ENCODE measurements around the gene CDH23.

The CDH23 gene

DNA sequence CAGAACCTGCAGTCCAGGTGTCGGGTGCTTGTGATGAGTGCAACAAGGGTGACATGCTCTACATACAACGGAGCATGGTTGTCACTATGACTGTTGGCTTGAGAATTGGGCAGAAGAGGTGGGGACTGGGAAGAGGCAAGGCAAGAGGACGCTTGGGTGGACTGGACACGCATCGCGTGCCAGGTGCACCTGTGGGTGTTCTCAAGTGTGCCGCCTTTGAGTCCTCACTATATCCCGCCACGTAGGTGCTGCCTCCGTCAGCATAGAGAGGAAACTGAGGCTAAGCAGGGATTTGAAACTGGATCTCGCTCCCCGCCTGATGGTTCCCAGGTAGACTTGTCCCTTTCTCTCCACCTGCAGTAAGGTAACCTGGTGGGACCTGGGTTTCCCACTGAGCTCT is 27.2 kb downstream of the CDH23 start:
- DNase-seq: no peak

DNA sequence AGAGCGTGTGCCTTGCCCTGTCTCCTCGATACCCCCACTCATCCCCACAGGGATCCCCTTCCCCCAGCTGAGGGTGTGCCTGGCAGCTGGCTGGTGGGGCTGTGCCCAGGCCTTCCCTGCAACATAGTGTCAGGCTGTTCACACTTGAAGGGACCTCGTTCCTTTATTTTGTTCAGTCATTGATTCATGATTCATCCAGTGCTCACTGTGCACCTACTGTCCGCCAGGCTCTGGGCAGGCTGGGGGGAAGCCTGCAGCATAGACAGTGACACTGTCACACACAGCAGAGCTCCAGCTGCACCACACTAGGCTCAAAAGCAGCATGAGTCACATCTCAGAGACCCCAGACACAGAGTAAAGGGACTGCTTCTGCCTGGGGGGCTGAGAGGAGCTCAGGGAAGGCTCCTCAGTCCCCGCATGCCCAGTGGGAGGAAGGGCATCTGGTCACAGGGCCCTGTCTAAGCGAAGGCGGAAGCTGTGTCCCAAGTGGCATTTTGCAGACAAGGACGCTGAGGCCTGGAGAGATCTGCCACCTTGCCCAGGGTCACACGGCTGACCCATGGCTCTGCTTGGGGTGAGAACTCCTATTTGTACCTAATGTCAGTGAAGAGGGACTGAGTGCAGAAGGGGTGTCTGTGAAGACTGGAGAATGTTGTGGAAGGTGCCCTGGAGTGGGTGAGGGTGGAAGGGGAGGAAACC is 27.9 kb downstream of the CDH23 start:
- DNase-seq: no peak

DNA sequence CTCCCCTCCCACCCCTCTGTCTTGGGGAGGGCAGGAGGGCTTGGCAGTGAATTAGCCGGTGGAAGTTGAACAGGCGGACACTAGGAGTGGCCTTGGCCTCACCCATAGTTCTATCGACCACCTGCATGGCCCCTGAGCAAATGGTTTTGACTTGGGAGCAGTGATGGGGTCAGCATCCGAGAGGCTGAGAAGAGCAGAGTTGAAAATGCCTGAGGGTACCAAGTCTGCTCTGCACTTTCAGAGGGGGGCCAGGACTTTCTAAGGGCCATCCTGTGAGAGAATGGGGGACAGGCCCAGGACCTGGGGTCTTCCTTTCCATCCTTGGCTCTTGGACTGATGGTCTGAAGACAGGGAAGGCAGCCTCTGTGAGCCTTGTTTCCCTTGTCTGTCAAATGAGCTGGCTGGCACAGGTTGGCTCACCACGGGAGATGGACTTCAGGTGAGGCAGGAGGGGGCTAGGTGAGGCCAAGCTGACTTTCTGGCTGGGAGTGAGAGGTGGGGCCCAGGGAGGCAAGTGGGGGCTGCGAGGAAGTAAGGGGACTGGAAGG is 29.4 kb downstream of the CDH23 start:
- no peak for DNase-seq

DNA sequence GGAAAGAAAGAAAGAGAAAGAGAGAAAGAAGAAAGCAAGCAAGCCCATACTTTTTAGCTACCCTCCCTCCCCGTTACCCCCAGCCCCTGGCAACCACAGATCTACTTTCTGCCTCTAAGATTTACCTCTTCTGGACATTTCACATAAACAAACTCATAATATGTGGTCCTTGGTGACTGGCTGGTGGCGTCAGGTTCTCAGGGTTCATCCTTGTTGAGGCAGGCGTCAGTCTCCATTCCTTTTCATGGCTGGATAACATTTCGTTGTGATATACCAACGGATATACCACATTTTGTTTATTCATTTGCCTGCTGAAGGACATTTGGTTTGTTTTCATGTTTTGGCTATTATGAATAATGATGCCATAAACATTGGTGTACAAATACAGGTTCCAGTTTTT is 30.5 kb downstream of the CDH23 start:
- no peak for DNase-seq

DNA sequence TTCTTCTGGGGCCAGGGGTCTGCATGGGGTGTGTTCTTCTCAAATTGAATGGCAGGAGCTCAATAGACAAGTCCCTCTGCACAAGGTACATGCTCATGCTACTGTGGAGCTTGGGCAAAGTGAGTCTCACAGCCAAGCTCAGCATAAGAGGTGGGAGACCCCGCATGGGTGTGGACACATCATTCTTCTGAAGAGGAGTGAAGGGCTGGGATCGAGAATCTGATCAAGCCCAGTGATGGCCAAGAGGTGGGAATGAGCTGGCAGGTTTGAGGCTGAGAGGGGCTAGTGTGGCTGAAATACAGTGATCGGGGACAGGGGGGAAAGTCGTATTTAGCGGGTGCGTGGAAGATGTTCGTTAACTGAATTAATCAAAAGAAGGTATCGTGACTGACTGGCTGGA is 32.6 kb downstream of the CDH23 start:
- no peak for DNase-seq

DNA sequence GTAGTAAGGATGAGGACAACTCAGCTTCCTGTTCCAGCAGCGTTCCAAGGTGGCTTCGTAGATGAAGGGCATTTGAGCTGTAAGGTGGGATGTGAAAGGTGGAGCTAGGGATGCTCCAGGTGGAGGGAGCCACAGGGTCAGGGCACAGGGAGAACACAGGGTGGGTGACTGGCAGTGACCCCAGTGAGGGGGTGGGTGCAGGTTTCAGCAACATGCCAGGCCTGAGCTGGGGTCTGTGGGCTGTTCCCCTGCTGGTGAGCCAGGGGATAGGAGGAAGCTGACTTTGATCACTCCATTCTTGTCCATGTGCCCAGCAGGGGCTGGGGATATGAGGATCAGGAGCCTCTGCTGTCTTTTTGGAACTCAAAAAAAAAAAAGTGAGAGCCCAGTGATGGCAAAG is 33.2 kb downstream of the CDH23 start:
- no peak for DNase-seq

DNA sequence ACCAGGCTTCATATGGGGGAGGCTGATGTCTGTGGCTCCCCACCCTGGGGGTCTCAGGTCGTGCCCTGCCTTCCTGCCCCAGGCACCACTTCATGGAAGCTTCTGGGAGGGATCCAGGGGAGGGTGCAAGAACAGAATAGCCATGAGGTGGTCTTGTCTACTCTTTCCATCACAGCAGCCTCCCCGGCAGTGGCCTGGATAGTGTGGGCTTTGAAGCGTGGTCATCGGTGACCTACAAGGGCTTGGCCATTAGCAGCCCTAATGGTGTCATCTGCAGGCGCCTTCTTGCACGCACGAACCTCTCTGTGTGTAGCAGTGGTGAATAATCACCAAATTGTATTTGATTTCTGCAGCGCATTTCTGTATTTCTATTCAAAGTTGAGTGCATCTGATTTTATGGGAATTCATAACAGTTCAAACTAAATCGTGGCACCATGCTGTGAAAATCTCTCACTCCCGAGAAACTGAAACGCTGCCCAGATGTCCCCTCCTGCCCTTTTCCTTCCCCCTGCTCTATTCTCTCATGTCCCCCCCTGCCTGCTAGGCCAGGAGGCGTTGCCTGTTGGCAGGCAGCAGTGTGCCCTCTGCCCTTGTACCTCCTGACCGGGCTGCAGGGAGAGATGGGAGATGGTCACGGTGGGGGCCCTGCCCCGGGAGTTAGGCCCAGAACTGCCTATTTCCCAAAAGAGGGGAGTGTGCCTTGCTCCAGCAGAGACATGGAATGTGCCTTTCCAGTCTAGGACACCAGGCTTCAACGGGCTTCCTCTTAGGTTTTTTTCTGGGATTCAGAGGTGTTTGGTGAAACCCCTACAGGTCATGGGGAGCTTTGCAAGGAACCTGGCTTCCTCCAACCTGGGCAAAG is 34.8 kb downstream of the CDH23 start:
- no peak for DNase-seq

DNA sequence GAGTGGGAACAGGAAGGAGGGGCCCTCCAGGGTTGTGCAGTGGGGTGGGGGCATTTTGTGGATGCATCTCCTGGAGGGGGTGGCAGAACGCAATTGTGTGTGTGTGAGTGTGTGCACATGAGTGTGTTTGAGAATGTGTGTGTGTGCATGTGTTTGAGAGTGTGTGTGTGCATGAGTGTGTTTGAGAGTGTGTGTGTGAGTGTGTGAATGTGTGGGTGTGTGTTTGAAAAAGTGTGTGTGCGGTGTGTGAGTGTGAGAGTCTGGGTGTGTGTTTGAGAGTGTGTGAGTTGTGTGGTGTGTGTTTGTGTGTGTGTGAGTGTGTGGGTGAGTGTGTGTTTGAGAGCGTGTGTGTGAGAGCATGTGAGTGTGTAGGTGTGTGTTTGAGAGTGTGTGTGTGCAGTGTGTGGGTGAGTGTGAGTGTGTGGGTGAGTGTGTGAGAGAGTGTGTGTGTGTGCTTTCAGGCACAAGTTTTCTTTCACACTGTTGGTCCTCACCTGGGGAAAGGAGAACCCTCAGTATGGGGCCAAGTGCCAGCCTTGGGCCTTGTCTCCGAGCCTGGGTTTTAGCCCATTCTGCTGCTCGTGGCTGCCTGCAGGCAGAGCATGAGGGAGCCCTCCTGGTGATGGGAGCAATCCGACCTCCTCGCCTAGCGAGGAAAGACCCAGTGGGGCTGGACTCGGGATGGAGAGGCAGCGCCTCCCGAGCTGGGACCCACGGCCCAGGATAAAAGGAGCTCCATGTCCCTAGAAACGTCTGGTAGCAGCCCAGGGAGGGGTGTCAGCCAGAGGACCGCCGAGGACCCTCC is 35.6 kb downstream of the CDH23 start:
- no peak for DNase-seq

DNA sequence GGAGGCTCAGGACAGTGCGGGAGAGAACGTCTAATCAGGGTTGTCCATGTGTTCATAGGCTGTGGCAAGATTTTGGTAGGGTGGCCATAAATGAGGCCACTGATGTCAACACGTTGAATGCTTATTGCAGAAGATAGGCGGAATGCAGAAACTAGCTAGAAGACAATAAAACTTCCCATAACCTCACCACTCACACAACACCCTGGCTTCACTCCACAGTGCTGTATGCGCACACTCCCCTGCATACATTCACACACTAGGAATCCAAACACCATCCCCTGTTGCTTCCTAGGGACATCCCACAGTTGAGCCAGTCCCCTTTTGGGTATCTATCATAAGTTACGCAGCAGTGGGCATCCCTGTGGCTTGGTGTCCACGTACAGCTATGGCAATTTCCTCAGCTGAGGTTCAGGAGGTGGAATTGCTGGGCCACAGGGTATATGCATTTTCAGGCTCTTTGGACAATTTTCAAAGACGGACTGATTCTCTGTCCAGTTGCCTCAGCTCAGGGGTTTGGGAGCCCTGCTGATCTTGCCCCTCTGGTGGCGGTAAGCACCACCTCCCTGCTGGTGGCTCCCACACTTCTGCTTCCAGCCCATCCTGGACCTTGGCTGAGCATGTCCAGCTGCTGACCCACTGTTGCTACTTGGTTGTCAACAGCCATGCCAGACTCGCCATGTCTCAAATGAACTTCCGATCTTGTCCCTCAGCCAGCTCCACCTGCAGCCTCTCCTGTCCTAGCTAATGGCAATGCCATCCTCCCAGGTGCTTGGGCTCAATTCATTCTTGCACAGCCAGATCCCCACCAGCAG is 36.4 kb downstream of the CDH23 start:
- no peak for DNase-seq

DNA sequence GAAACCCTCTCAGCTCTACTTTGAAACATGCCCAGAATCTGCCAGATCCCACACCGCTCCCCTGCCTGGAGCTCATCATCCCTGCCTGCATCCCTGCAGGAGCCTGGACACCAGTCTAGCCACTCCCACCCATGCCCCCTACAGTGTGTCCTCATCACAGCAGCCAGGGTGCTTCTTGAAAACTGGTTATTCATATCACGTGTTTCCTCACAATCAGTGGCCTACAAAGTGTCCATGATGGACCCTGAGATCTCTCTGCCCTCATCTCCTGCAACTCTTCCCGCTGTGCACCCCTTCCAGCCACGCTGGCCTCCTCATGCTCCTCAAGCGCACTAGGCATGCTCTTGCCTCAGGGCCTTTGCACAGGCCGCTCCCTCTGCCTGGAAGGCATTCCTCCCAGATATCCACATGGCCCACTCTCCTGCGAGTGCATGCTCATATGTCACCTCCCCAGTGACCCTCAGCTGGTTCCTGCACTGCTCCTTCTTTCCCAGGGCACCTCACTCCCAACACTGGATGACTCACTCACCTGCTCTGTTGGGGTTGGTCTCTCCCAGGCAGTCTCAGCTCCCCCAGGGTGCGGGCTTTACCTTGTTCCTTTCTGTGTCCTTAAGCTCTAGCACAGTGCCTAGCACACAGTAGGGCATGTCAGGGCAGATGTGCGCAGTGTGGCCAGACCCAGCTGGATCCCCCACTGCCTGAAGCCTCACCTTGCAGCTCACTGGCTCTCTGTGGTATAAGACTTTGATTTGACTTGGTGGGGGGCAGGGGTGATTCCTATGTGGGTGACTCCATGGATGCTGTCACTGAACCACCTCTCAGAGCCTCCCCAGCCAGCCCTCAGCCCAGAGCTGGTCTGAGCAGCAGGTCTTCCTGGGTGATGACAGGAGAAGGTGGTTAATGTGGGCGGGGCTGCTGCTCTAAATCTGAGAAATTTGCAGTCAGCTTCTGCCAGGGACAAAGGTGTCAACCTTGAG is 37.3 kb downstream of the CDH23 start:
- no peak for DNase-seq

DNA sequence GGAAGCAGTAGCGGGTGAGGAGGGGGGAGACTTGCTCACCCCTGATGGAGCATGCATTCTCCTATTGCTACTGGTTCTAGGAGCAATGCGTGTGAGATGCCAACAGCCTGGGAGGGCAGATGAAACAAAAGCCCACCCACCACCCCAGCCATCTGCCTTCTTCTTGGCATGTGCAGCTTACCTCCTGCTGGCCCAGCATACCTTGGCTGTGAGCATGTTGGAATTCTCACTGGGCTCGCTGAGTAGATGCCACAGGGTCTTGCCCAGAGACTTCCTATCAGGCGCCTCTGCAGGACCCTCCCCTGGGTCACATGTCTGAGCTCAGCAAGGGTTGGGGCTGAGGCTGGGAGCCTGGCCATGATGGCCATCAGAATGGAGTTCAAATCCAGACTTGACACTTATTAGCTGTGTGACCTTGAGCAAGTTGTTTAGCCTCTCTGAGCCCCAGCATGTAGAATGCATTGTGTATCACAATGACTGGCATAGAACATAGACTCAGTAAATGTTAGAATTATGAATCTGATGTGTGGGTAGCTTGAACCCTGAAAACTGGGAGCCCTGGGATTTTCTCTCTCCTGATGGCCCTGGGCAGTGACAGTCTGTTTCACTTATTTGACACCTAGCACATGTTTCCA is 38.2 kb downstream of the CDH23 start:
- DNase-seq: no peak

DNA sequence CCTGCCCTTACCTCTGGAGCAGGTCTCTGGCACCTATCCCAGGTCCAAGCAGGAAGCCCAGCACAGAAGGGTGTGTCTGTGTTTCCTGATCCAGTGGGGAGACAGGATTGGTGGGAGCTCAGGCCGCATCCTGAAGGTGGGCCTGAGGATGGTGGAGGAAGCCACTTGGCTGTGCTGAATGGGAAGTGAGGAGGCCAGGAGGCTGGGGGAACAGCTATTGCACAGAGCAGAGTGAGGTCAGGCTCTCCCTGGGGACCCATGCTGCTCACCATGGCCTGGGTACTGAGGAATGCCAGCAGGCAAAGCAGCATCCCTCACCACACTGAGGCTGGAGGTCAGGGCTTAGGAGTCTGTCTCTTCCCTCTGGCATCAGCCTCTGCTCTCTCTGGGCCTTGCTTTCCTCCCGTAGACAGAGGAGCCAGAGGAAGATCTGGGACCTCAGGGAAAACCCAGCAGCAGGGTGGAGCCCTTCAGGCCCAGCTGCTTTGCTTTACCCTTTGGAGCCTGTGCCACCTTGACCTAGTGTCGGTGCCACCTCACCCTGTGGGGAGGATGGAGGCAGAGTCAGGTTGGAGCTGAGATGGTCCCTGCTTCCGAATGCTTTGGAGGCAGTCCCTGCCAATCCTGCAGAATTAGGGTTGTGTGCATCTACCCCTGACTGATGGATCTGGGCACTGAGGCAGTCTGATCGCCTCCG is 39.0 kb downstream of the CDH23 start:
- DNase-seq: no peak

DNA sequence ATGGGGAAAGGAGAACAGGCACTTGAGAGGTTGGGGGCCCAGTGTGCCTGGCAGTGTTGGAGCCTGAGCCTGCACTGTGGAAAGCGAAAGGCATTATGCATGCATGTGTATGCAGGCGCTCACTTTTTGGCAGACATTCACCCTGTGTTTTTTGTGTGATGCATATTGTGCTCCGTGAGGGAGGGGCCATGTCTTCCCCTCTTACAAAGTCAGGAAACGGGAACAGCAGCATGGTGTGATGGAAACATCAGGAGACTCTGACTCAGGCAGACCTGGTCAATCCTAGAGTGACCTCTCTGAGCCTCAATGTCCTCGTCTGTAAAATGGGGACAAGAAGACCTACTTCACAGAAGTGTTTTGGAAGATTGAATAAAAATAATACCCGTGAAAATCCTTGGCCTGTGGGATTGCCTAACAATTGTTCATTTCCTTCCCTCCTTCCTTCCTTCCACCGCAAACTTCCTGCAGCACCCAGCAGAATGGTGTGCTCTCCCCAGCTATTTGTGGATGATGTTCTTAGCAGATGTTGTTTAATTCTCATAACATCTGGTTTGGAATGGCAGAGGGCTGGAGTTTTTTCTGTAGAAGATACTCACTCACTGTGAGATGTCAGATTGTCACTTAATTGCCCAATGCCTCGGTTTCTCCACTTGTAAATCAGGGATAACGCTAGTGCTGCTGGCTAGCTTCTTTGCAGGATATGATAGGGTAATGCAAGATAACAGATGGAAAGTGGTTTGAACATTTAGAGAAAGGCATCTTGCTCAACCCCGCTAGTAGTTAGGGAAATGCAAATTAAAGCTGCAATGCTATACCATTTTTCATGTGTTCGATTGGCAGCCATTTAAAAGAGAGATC is 39.8 kb downstream of the CDH23 start:
- DNase-seq: no peak

DNA sequence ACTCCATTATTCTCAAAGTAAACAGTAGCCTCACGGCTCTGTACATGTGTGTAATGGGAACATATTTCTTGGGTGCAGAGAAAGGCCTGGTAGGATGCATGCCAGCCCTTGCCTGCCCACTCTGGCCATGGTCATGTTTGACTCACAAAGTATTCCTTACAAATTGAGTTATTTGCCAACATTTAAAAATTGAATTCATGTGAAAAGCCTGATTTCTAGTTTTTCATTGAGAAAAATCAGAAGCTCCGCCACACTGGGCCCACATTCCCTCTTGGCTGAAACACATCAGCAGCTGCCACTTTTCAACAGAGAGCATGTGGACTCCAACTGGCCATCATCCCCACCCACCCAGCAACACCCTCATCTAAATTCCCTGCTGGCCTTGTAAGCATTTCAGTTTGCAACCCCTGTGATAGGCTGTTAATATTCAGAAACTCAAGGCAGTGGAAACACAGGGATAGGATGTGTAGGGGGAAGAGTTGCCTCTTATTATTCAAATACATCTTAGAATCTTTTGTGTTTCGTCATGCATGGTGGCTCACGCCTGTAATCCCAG is 40.9 kb downstream of the CDH23 start:
- DNase-seq: no peak

DNA sequence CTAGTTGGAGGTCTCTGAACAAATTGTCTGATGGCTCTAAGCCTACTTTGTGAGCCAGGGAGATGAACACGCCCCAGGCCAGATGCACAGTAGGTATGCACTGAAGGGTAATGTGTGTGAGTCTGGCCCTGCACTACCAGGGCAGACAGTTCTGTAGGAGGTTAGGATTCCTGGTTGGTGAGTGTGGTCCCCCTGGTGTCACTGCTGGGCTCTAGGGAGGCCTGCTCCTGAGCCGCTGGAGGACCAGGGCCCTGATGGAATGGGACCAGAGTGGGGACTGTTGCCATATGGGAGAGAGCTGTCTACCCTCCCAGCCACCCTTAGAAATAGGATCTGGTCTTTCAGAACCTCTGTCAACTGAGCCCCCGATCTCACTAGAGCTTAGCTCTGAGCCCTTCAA is 42.0 kb downstream of the CDH23 start:
- no peak for DNase-seq

DNA sequence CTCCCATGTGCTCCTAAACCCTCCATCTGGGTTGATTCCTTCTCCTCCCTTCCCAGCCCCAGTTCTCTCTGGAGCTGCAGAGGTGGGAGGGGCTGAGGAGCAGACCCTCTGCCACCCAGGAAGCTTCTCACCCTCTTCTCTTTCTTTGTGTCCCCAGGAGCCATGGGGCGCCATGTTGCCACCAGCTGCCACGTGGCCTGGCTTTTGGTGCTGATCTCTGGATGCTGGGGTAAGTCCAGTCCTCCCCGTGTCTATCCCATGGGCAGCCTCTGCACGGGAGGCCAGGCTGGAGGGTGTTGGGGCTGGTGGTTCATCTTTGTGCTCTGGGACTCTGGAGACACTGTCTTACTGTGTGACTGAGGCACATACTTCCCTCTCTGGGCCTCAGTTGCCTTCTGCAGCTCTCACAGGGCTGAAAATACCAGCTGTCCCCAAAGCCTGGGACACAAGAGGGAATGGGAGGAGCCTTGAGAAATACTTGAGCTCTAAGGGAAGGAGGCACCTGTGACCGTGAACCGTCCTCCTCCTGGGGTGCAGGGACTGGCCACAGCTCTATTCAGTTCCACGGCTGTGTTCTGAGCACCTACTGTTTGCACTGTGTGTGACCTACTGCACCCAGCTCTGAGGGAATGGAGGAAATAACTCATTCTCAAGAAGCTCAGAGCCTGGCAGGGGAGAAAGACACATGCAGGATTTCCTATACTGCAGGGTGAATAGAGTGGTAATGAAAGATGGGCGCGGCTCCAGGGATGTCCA is 43.1 kb downstream of the CDH23 start:
- no peak for DNase-seq

DNA sequence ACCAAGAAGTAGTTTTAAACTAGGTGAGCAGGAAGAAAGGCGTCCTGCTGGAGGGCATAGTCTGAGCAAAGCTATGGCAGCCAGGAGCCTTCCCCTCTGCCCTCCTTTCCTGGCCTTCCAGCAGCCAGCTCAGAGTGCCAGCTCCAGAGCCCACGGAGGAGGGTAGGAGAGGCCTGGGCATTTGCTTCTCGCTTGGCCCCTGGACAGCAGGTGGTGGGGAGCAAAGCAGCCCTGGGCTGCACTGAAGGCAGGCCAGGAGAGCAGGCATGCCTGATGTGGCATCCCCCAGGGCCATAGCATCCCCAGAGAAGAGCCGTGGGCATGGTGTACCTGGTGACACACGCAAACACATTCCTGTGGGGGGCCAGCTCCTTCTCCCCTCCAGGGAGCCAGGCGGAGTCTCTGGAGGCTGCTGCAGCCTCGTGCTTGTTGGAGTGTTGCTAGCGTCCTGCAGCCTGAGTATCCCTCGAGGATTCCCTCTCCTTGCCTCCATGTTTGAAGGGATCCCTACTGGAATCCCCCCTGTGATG is 43.9 kb downstream of the CDH23 start:
- no peak for DNase-seq

DNA sequence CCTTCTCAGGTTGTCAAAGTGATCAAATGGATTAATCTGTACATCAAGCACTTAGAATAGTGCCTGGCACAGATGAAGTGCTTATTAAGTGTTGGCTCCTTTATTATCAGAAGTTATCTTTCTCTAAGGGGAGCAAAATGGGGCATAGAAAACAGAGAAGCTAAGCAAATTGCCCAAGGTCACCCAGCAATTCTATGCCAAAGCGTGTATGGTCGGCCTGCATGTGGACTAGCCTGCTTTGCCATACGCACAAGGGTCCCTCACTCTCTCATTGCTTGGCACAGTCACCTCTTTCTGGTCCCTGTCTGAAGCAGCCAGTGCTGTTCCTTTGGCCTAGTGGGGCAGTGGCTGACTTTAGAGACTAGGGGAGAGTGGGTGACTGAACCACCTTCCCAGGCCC is 45.3 kb downstream of the CDH23 start:
- no peak for DNase-seq

Data from stimulated activated CD4-positive, alpha-beta T cell treated with anti-CD3 and anti-CD28 coated beads, Interleukin-12 subunit alpha, Interleukin-12 subunit beta, amount 100 ng/mL, for 4 hours (primary cell).